HL-60 (cell line): Measurements from ENCODE around the gene VASN.

Experiments
- POLR2AphosphoS5 ChIP-seq: IDR thresholded peaks from 2 replicates; pipeline ENCODE4 v1.6.1; 2012; ENCODE audit warnings: low read depth
- TF ChIP-seq, protein P1 (sequence below): IDR thresholded peaks from one replicate; pipeline ENCODE4 v1.5.1; 2011; ENCODE audit warnings: low read length, control low read depth, inconsistent platforms; ENCODE audit not compliant: insufficient read depth

DNA sequence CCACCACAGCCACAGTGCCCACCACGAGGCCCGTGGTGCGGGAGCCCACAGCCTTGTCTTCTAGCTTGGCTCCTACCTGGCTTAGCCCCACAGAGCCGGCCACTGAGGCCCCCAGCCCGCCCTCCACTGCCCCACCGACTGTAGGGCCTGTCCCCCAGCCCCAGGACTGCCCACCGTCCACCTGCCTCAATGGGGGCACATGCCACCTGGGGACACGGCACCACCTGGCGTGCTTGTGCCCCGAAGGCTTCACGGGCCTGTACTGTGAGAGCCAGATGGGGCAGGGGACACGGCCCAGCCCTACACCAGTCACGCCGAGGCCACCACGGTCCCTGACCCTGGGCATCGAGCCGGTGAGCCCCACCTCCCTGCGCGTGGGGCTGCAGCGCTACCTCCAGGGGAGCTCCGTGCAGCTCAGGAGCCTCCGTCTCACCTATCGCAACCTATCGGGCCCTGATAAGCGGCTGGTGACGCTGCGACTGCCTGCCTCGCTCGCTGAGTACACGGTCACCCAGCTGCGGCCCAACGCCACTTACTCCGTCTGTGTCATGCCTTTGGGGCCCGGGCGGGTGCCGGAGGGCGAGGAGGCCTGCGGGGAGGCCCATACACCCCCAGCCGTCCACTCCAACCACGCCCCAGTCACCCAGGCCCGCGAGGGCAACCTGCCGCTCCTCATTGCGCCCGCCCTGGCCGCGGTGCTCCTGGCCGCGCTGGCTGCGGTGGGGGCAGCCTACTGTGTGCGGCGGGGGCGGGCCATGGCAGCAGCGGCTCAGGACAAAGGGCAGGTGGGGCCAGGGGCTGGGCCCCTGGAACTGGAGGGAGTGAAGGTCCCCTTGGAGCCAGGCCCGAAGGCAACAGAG lies 10.5 kb downstream of the VASN start:
- TF ChIP-seq, protein P1, sequence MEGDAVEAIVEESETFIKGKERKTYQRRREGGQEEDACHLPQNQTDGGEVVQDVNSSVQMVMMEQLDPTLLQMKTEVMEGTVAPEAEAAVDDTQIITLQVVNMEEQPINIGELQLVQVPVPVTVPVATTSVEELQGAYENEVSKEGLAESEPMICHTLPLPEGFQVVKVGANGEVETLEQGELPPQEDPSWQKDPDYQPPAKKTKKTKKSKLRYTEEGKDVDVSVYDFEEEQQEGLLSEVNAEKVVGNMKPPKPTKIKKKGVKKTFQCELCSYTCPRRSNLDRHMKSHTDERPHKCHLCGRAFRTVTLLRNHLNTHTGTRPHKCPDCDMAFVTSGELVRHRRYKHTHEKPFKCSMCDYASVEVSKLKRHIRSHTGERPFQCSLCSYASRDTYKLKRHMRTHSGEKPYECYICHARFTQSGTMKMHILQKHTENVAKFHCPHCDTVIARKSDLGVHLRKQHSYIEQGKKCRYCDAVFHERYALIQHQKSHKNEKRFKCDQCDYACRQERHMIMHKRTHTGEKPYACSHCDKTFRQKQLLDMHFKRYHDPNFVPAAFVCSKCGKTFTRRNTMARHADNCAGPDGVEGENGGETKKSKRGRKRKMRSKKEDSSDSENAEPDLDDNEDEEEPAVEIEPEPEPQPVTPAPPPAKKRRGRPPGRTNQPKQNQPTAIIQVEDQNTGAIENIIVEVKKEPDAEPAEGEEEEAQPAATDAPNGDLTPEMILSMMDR = no peak
- TF ChIP-seq POLR2AphosphoS5 = no peak
